LNCaP clone FGC (cell line): ENCODE measurements around the gene SPG7.
"Not testable (repeated sequence)": the region's sequence is repeated elsewhere in the genome, so short reads cannot be mapped to it uniquely, and the experiment has no call there.

Experiments used
- DNase-seq: peaks from one replicate; pipeline ENCODE4 v3.0.0-alpha.2; 2011; ENCODE audit warnings: low read depth
- H3K4me3 ChIP-seq: 2 replicates; pipeline ENCODE4 v1.5.1; 2011; ENCODE audit warnings: mild to moderate bottlenecking, low read depth, low read length, control low read depth
- TF ChIP-seq, protein P1 (sequence below): IDR thresholded peaks from 2 replicates; pipeline ENCODE4 v1.5.1; 2012; ENCODE audit warnings: mild to moderate bottlenecking; ENCODE audit not compliant: control insufficient read depth, insufficient read depth; ENCODE audit errors: extremely low read depth

The SPG7 gene

DNA sequence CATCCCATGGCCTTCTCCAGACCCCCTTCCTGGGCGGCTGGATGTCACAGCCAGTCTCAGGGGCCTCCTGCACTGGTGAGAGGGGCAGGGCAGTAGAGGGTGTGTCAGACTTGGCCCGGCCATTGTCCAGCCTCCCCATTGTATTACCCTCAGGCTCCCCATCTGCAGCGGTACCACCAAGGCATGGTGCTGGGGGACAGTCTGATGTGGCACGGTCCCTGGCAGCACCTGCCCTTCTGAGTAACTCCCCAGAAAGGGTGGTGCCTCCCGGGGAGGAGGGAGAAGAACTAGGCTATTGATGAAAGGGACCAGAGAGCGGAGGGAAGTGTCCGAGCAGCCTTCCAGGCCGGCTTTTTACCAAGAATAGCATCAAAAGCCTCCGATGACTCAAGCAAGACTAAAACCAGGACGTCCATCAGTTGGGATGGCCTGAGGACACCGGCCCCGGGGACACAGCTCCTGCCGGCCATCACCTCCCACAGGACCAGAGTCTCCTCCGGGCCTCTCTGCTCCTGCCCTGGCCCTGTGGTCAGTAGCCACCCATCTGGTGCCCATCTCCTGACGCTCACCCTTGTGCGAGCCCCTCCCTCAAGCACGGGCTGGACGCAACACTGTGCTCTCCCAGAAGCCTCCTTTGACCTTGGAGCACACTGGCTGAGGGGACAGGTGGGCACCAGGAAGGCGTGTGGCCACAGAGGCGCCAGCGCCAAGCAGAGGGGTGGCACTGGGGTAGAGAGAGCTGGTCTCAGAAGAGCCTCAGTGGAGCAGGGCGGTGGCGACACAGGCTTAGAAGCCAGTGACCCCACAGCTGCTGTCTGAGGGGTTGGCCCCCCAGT is 61.5 kb downstream of the SPG7 start:
- no peak overlapping the region for H3K4me3 ChIP-seq
- TF ChIP-seq, protein P1, sequence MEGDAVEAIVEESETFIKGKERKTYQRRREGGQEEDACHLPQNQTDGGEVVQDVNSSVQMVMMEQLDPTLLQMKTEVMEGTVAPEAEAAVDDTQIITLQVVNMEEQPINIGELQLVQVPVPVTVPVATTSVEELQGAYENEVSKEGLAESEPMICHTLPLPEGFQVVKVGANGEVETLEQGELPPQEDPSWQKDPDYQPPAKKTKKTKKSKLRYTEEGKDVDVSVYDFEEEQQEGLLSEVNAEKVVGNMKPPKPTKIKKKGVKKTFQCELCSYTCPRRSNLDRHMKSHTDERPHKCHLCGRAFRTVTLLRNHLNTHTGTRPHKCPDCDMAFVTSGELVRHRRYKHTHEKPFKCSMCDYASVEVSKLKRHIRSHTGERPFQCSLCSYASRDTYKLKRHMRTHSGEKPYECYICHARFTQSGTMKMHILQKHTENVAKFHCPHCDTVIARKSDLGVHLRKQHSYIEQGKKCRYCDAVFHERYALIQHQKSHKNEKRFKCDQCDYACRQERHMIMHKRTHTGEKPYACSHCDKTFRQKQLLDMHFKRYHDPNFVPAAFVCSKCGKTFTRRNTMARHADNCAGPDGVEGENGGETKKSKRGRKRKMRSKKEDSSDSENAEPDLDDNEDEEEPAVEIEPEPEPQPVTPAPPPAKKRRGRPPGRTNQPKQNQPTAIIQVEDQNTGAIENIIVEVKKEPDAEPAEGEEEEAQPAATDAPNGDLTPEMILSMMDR, result no peak
- no peak for DNase-seq

GRCh38 chr16:89570342-89570923 is 62.2 kb downstream of the SPG7 start:
- H3K4me3 ChIP-seq, result no peak overlapping the region
- TF ChIP-seq, protein P1, result no peak
- DNase-seq, result no peak

- not testable (repeated sequence) for H3K4me3 ChIP-seq, DNase-seq
Measured at GRCh38 chr16:89570983-89571598, 62.9 kb downstream of the SPG7 start.

GRCh38 chr16:89571636-89572035 is 63.4 kb downstream of the SPG7 start:
- TF ChIP-seq, protein P1, result no peak

GRCh38 chr16:89572073-89572484 is 63.9 kb downstream of the SPG7 start:
- H3K4me3 ChIP-seq, result no peak overlapping the region

More at GRCh38 chr16:89571636-89572035, 63.4 kb downstream of the SPG7 start:
- H3K4me3 ChIP-seq, result no peak overlapping the region
- no peak for DNase-seq

GRCh38 chr16:89572485-89573205 is 64.4 kb downstream of the SPG7 start:
- H3K4me3 ChIP-seq, result no peak overlapping the region
- TF ChIP-seq, protein P1, result no peak
- DNase-seq, result no peak

More at GRCh38 chr16:89572073-89572484, 63.9 kb downstream of the SPG7 start:
- DNase-seq, result no peak
- TF ChIP-seq, protein P1, result no peak
